CD14-positive monocyte (primary cell): ENCODE data around the gene HHEX. TPM values are rescaled to one million over a fixed set of nuclear protein-coding genes. Genes with fewer than 3 reads are reported as not detected.

Source experiments
- DNase-seq, 3 donors: peaks; one replicate each; pipeline ENCODE4 v3.0.0-alpha.2; 2011 to 2022
- H2AFZ ChIP-seq: 2 replicates; pipeline ENCODE4 v1.6.0; 2012; ENCODE audit warnings: mild to moderate bottlenecking, low read depth, low read length, inconsistent platforms; ENCODE audit not compliant: insufficient read depth, poor library complexity, severe bottlenecking
- H3K27ac ChIP-seq, 2 donors: 1 replicate in 1 of 2; 2 replicates in 1 of 2; pipeline ENCODE4 v1.5.1; 2012 to 2013; ENCODE audit warnings: low read length in 2 of 2, control low read depth in 1 of 2, inconsistent platforms in 1 of 2, low read depth in 1 of 2, mild to moderate bottlenecking in 1 of 2
- H3K27me3 ChIP-seq, 2 donors: one replicate each; pipeline versions ENCODE4 v1.6.0 to v1.6.1; 2011 to 2013; ENCODE audit warnings: low read length in 2 of 2; ENCODE audit not compliant: control insufficient read depth in 2 of 2, insufficient read depth in 2 of 2
- H3K36me3 ChIP-seq, 2 donors: replicated peaks in 1 of 2; 1 replicate in 1 of 2; 2 replicates in 1 of 2; pipeline versions ENCODE4 v1.5.1 to v1.6.1; 2012 to 2013; ENCODE audit warnings: low read length in 2 of 2, control low read depth in 1 of 2, inconsistent platforms in 1 of 2, mild to moderate bottlenecking in 1 of 2; ENCODE audit not compliant: insufficient read depth in 2 of 2, control insufficient read depth in 1 of 2
- H3K4me1 ChIP-seq, 2 donors: 1 replicate in 1 of 2; 2 replicates in 1 of 2; pipeline versions ENCODE4 v1.5.1 to v1.6.1; 2012 to 2013; ENCODE audit warnings: low read length in 2 of 2, control low read depth in 1 of 2, inconsistent platforms in 1 of 2, mild to moderate bottlenecking in 1 of 2, moderate library complexity in 1 of 2; ENCODE audit not compliant: insufficient read depth in 2 of 2, control insufficient read depth in 1 of 2
- H3K4me2 ChIP-seq: replicated peaks from 2 replicates; pipeline ENCODE3; 2012; ENCODE audit warnings: low read length, moderate library complexity, mild to moderate bottlenecking; ENCODE audit not compliant: poor library complexity, severe bottlenecking; ENCODE audit errors: extremely low read depth
- H3K4me3 ChIP-seq, 3 experiments: fragments of 200-600 bp in 1 of 3; sonication (generic) in 1 of 3; replicated peaks in 1 of 3; 1 replicate in 2 of 3; 2 replicates in 1 of 3; pipeline ENCODE4 v1.5.1; 2011 to 2013; ENCODE audit warnings: low read length in 3 of 3, mild to moderate bottlenecking in 3 of 3, control low read depth in 2 of 3, low read depth in 2 of 3, inconsistent platforms in 1 of 3, moderate library complexity in 1 of 3
- H3K79me2 ChIP-seq: 2 replicates; pipeline ENCODE4 v1.6.0; 2012; ENCODE audit warnings: mild to moderate bottlenecking, control low read depth, inconsistent platforms, low read length, moderate library complexity; ENCODE audit not compliant: insufficient read depth
- H3K9ac ChIP-seq: 2 replicates; pipeline ENCODE4 v1.6.0; 2017; ENCODE audit warnings: low read length, mild to moderate bottlenecking; ENCODE audit not compliant: insufficient read depth, poor library complexity, severe bottlenecking
- H3K9me3 ChIP-seq, 2 donors: replicated peaks in 1 of 2; 1 replicate in 1 of 2; 2 replicates in 1 of 2; pipeline versions ENCODE4 v1.5.1 to v1.6.1; 2012 to 2013; ENCODE audit warnings: low read length in 2 of 2, control low read depth in 1 of 2; ENCODE audit not compliant: control insufficient read depth in 1 of 2, insufficient read depth in 1 of 2
- H4K20me1 ChIP-seq: 2 replicates; pipeline ENCODE4 v1.6.0; 2012; ENCODE audit warnings: mild to moderate bottlenecking, low read length, control low read depth, moderate library complexity; ENCODE audit not compliant: insufficient read depth
- H3K27ac Mint-ChIP-seq, 7 donors: one replicate each; pipeline ENCODE4 v1.8.0; 2020; ENCODE audit warnings: mild to moderate bottlenecking in 7 of 7, mixed read lengths in 7 of 7, moderate library complexity in 6 of 7, inconsistent platforms in 2 of 7
- H3K27me3 Mint-ChIP-seq, 3 donors: one replicate each; pipeline ENCODE4 v1.8.0; 2021 to 2022; ENCODE audit warnings: low read depth in 3 of 3, mild to moderate bottlenecking in 3 of 3, mixed read lengths in 3 of 3, moderate library complexity in 3 of 3, inconsistent platforms in 1 of 3
- H3K36me3 Mint-ChIP-seq, 2 donors: one replicate each; pipeline ENCODE4 v1.8.0; 2020; ENCODE audit warnings: mixed read lengths in 2 of 2, inconsistent platforms in 1 of 2, mild to moderate bottlenecking in 1 of 2
- H3K4me1 Mint-ChIP-seq: one replicate; pipeline ENCODE4 v1.8.0; 2020; ENCODE audit warnings: mild to moderate bottlenecking, mixed read lengths
- H3K4me3 Mint-ChIP-seq, 2 donors: one replicate each; pipeline ENCODE4 v1.8.0; 2020; ENCODE audit warnings: mild to moderate bottlenecking in 2 of 2, mixed read lengths in 2 of 2, moderate library complexity in 1 of 2
- H3K9me3 Mint-ChIP-seq, 7 donors: one replicate each; pipeline ENCODE4 v1.8.0; 2020 to 2022; ENCODE audit warnings: mixed read lengths in 7 of 7, mild to moderate bottlenecking in 6 of 7, moderate library complexity in 6 of 7, inconsistent platforms in 2 of 7
- WGBS: methylation state at CpG from one replicate; pipeline ENCODE4 v1.1.5; 2013; ENCODE audit warnings: missing lambda C conversion rate; ENCODE audit not compliant: insufficient coverage; 5-methylcytosine and 5-hydroxymethylcytosine counted together
- intact Hi-C, 2 donors: fragments of 100-400 bp; cut with micrococcal nuclease; formaldehyde crosslinking; loops; one replicate each; pipeline versions ENCODE4 v1.15.0 to v1.15.1; 2023
- polyA plus RNA-seq, 3 donors: library from polyadenylated mRNA; depleted of rRNA in 1 of 3; unstranded in 2 of 3; stranded (reverse) in 1 of 3; fragments of 300-500 nt in 2 of 3; fragments of >200 nt in 1 of 3; fragmentation: Illumina TruSeq in 2 of 3; gene quantifications; 1 replicate in 2 of 3; 2 replicates in 1 of 3; pipeline ENCODE4 v1.2.3, GENCODE V29; 2012 to 2021
- TF ChIP-seq, protein P1 (sequence below): fragments of 200-600 bp; IDR thresholded peaks from one replicate; pipeline ENCODE4 v1.8.0; 2022; ENCODE audit warnings: antibody characterized with exemption, mild to moderate bottlenecking

HHEX gene
- polyA plus RNA-seq, 3 donors = 33.6 to 54.6 (median 51.2) TPM

GRCh38 chr10:92657024-92657423 is 32.7 kb upstream of the HHEX start:
- TF ChIP-seq, protein P1, sequence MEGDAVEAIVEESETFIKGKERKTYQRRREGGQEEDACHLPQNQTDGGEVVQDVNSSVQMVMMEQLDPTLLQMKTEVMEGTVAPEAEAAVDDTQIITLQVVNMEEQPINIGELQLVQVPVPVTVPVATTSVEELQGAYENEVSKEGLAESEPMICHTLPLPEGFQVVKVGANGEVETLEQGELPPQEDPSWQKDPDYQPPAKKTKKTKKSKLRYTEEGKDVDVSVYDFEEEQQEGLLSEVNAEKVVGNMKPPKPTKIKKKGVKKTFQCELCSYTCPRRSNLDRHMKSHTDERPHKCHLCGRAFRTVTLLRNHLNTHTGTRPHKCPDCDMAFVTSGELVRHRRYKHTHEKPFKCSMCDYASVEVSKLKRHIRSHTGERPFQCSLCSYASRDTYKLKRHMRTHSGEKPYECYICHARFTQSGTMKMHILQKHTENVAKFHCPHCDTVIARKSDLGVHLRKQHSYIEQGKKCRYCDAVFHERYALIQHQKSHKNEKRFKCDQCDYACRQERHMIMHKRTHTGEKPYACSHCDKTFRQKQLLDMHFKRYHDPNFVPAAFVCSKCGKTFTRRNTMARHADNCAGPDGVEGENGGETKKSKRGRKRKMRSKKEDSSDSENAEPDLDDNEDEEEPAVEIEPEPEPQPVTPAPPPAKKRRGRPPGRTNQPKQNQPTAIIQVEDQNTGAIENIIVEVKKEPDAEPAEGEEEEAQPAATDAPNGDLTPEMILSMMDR = no peak

DNA sequence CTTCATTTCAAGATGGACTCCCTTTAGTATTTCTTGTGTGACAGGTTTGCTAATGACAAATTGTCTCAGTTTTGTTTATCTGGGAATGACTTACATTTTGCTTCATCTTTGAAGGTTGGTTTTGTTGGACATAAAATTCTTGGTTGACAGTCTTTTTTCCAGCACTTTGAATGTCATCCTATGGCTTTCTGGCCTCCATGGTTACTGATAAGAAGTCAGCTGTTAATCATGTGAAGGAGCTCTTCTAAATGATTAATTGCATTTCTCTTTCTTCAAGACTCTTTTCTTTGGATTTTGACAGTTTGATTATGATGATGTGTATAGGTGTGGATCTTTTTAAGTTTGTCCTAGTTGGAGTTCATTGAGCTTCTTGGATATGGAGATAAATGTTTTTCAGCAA is 26.9 kb upstream of the HHEX start:
- no peaks in the 10 kb centered on the region for H3K27me3 ChIP-seq
- H3K4me3 Mint-ChIP-seq = no peak overlapping the region
- intact Hi-C loops = no loop called here
- H3K36me3 Mint-ChIP-seq = peaks cover 0 to 5% of the 10 kb centered on the region in 2 donors
- H3K4me2 ChIP-seq = no peak overlapping the region
- H3K9ac ChIP-seq = no peak overlapping the region
- H3K27ac Mint-ChIP-seq = no peak overlapping the region
- no peaks in the 10 kb centered on the region for H3K79me2 ChIP-seq
- peaks cover 16 to 18% of the 10 kb centered on the region in 2 donors for H3K9me3 ChIP-seq
- H3K4me3 ChIP-seq = no peak overlapping the region
- no peaks in the 10 kb centered on the region for H3K36me3 ChIP-seq
- H4K20me1 ChIP-seq = no peaks in the 10 kb centered on the region
- no peak overlapping the region for H3K27ac ChIP-seq
- H3K27me3 Mint-ChIP-seq = peaks cover 0 to 3% (median 0%) of the 10 kb centered on the region in 3 donors
- no peak for DNase-seq
- H2AFZ ChIP-seq = no peak overlapping the region
- TF ChIP-seq, protein P1 = no peak
- H3K4me1 Mint-ChIP-seq = peaks cover 3% of the 10 kb centered on the region
- no peaks in the 10 kb centered on the region for H3K4me1 ChIP-seq
- peaks cover 18 to 47% (median 37%) of the 10 kb centered on the region in 7 donors for H3K9me3 Mint-ChIP-seq

More at GRCh38 chr10:92657024-92657423, 32.7 kb upstream of the HHEX start:
- H2AFZ ChIP-seq = no peak overlapping the region
- H3K9ac ChIP-seq = no peak overlapping the region
- WGBS = 90% methylated on average over 3 of the region's 5 CpGs
- no peak overlapping the region for H3K27ac Mint-ChIP-seq
- H3K36me3 ChIP-seq = peaks cover 9 to 26% of the 10 kb centered on the region in 2 donors
- intact Hi-C loops = no loop called here
- no peaks in the 10 kb centered on the region for H4K20me1 ChIP-seq
- H3K4me1 Mint-ChIP-seq = peaks cover 5% of the 10 kb centered on the region
- DNase-seq = no peak
- no peaks in the 10 kb centered on the region for H3K27me3 ChIP-seq
- H3K4me3 Mint-ChIP-seq = no peak overlapping the region
- no peak overlapping the region for H3K4me2 ChIP-seq
- H3K79me2 ChIP-seq = no peaks in the 10 kb centered on the region
- H3K27me3 Mint-ChIP-seq = peaks cover 0 to 3% (median 0%) of the 10 kb centered on the region in 3 donors
- H3K4me3 ChIP-seq = no peak overlapping the region
- peaks cover 0 to 3% of the 10 kb centered on the region in 2 donors for H3K9me3 ChIP-seq
- H3K27ac ChIP-seq = no peak overlapping the region
- no peaks in the 10 kb centered on the region for H3K4me1 ChIP-seq
- H3K36me3 Mint-ChIP-seq = peaks cover 23 to 25% of the 10 kb centered on the region in 2 donors
- peaks cover 0 to 11% (median 9%) of the 10 kb centered on the region in 7 donors for H3K9me3 Mint-ChIP-seq
